Ovary (tissue), 9 donors: ENCODE results near the gene EBF3. TPM values are rescaled to one million over a fixed set of nuclear protein-coding genes. Genes with fewer than 3 reads are reported as not detected.

Experiments
- DNase-seq, 5 donors: peaks; one replicate each; pipeline ENCODE4 v3.0.0-alpha.2; 2019 to 2020
- H3K27ac ChIP-seq, 2 donors: fragments of 200-600 bp; one replicate each; pipeline versions ENCODE4 v1.5.1 to v1.8.0; 2019 to 2022
- H3K27me3 ChIP-seq: fragments of 200-600 bp; one replicate; pipeline ENCODE4 v1.8.0; 2022
- H3K36me3 ChIP-seq: fragments of 200-600 bp; sonication (generic); one replicate; pipeline ENCODE4 v1.5.1; 2019
- H3K4me1 ChIP-seq: one replicate; pipeline ENCODE4 v1.8.1; 2013; ENCODE audit warnings: mild to moderate bottlenecking, moderate library complexity; ENCODE audit not compliant: insufficient read depth
- H3K4me3 ChIP-seq: fragments of 200-600 bp; sonication (generic); one replicate; pipeline ENCODE4 v1.5.1; 2017
- H3K9me3 ChIP-seq, 2 donors: fragments of 200-600 bp in 1 of 2; sonication (generic) in 1 of 2; one replicate each; pipeline versions ENCODE4 v1.5.1 to v1.8.1; 2013 to 2019; ENCODE audit warnings: mild to moderate bottlenecking in 1 of 2, moderate library complexity in 1 of 2
- EP300 ChIP-seq: sonication (generic); formaldehyde crosslinking; IDR thresholded peaks from one replicate; pipeline ENCODE4 v1.6.1; 2017; ENCODE audit warnings: antibody characterized with exemption
- POLR2A ChIP-seq: fragments of 450-650 bp; IDR thresholded peaks from one replicate; pipeline ENCODE4 v1.6.1; 2017; ENCODE audit warnings: antibody characterized with exemption, mild to moderate bottlenecking, moderate library complexity
- WGBS, 3 donors: extraction: QIAGEN DNeasy Blood & Tissue Kit in 1 of 3; methylation state at CpG; one replicate each; pipeline versions ENCODE4 v1.1.5 to v1.1.7; 2013 to 2017; 5-methylcytosine and 5-hydroxymethylcytosine counted together
- intact Hi-C, 4 donors: fragments of 100-400 bp; cut with DNase I; formaldehyde crosslinking; loops; one replicate each; pipeline versions ENCODE4 v1.11.0 to v1.15.1; 2022 to 2023
- polyA plus RNA-seq, 2 donors: library from polyadenylated mRNA; stranded (reverse); fragments of 200-250 nt in 1 of 2; fragments of 350-450 nt in 1 of 2; fragmentation: Illumina TruSeq in 1 of 2; extraction: RNeasy Lipid Tissue Mini Kit (QIAGEN cat#74804) in 1 of 2; gene quantifications; one replicate each; pipeline ENCODE4 v1.2.3, GENCODE V29; 2013 to 2014
- total RNA-seq, 7 donors: library from RNA; depleted of rRNA in 2 of 7; stranded (reverse); fragments of >200 nt in 2 of 7; fragmentation: NEBNext Ultra II Directional in 3 of 7; extraction: Animal tissue kit (Norgen Biotek cat#: 25700) in 3 of 7; gene quantifications; one replicate each; pipeline versions ENCODE4 v1.1.0 to v1.2.4, GENCODE V29; 2016 to 2023
- TF ChIP-seq, protein P1 (sequence below), 3 donors: fragments of 450-650 bp in 2 of 3; fragments of 200-600 bp in 1 of 3; IDR thresholded peaks; one replicate each; pipeline versions ENCODE4 v1.5.1 to v1.8.0; 2016 to 2022; ENCODE audit warnings: antibody characterized with exemption in 3 of 3, mild to moderate bottlenecking in 1 of 3
- donor health status: DM: no; HTN: no; CAD: no; lungs with moderate emphysema.
- donor health status: DM: no; HTN: no; CAD: no.
- donor health status: Bipolar disorder and iron deficiency.
- donor health status: DM: yes; HTN: yes; CAD: no.
- donor health status: DM: no; HTN: no; CAD: no.
- donor health status: DM: yes; HTN: yes; CAD: no.

EBF3 gene
- total and polyA plus RNA-seq, 9 donors = 0.15 to 3.6 (median 0.79) TPM

- TF ChIP-seq POLR2A (no peak), EP300 (no peak)
- TF ChIP-seq, protein P1, sequence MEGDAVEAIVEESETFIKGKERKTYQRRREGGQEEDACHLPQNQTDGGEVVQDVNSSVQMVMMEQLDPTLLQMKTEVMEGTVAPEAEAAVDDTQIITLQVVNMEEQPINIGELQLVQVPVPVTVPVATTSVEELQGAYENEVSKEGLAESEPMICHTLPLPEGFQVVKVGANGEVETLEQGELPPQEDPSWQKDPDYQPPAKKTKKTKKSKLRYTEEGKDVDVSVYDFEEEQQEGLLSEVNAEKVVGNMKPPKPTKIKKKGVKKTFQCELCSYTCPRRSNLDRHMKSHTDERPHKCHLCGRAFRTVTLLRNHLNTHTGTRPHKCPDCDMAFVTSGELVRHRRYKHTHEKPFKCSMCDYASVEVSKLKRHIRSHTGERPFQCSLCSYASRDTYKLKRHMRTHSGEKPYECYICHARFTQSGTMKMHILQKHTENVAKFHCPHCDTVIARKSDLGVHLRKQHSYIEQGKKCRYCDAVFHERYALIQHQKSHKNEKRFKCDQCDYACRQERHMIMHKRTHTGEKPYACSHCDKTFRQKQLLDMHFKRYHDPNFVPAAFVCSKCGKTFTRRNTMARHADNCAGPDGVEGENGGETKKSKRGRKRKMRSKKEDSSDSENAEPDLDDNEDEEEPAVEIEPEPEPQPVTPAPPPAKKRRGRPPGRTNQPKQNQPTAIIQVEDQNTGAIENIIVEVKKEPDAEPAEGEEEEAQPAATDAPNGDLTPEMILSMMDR (IDR thresholded peaks at IDR 0.05) = no peak
- H3K27me3 ChIP-seq = no peaks in the 10 kb centered on the region
- H3K4me1 ChIP-seq = no peaks in the 10 kb centered on the region
- 80 to 86% (median 82%) methylated on average over 2 of the region's 2 CpGs for WGBS, 3 donors
- H3K9me3 ChIP-seq = no peaks in the 10 kb centered on the region
- no peak for DNase-seq
- intact Hi-C loops = no loop called here
- no peaks in the 10 kb centered on the region for H3K36me3 ChIP-seq
- H3K27ac ChIP-seq = no peak overlapping the region
- no peak overlapping the region for H3K4me3 ChIP-seq
Measured at GRCh38 chr10:129914960-129915359, 49.1 kb downstream of the EBF3 start.

- intact Hi-C loops = no loop called here
- 94 to 96% (median 95%) methylated on average over 19 of the region's 19 CpGs for WGBS, 3 donors
- Histone ChIP-seq H3K36me3 (no peaks in the 10 kb centered on the region), H3K27me3 (no peaks in the 10 kb centered on the region), H3K4me1 (no peaks in the 10 kb centered on the region), H3K9me3 (no peaks in the 10 kb centered on the region), H3K27ac (no peak overlapping the region), H3K4me3 (no peak overlapping the region)
- TF ChIP-seq POLR2A (no peak), EP300 (no peak)
- TF ChIP-seq, protein P1 (IDR thresholded peaks at IDR 0.05) = no peak
- DNase-seq = no peak
Measured at GRCh38 chr10:129914153-129914855, 49.8 kb downstream of the EBF3 start.

DNA sequence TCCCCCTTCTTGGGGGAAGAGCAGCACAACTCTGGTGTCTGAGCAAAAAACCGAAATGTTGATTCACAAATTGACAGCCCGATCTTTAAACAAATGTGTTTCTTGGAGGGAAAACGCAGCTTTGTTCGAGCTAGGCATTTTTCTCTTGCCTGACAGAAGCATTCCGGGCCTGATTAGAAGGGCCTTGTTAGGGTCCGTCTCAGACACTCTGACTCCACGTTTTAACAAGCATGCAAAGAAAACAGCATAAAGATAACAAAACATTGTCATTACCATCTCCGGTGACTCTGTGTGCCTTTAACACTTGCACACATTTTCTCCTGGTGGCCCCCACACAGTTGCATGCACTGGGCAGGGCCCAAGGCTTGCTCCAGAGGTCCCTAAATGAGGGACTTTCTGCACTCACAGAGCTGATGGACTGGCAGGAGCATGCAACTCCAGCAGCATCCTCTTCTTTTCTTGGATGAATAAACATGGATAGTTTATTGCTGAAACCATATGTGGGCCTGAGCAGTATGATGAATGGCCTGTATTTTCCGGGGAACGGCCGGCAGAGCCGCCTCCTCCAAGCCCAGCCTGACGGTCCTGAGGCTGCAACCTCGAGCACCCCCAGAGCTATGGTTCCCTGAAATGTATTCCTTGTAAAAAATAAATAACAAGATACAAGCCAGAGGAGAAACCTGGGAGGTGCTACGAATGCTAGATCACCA lies 50.9 kb downstream of the EBF3 start:
- H3K4me1 ChIP-seq = no peaks in the 10 kb centered on the region
- no peaks in the 10 kb centered on the region for H3K36me3 ChIP-seq
- WGBS, 3 donors = 40 to 49% (median 46%) methylated on average over 15 of the region's 15 CpGs
- no peak overlapping the region for H3K27ac ChIP-seq
- H3K27me3 ChIP-seq = no peaks in the 10 kb centered on the region
- H3K4me3 ChIP-seq = no peak overlapping the region
- no peaks in the 10 kb centered on the region for H3K9me3 ChIP-seq
- DNase-seq = no peak
- no peak for TF ChIP-seq POLR2A
- TF ChIP-seq EP300 = no peak
- TF ChIP-seq, protein P1 (IDR thresholded peaks at IDR 0.05) = no peak
- intact Hi-C loops = no loop called here

DNA sequence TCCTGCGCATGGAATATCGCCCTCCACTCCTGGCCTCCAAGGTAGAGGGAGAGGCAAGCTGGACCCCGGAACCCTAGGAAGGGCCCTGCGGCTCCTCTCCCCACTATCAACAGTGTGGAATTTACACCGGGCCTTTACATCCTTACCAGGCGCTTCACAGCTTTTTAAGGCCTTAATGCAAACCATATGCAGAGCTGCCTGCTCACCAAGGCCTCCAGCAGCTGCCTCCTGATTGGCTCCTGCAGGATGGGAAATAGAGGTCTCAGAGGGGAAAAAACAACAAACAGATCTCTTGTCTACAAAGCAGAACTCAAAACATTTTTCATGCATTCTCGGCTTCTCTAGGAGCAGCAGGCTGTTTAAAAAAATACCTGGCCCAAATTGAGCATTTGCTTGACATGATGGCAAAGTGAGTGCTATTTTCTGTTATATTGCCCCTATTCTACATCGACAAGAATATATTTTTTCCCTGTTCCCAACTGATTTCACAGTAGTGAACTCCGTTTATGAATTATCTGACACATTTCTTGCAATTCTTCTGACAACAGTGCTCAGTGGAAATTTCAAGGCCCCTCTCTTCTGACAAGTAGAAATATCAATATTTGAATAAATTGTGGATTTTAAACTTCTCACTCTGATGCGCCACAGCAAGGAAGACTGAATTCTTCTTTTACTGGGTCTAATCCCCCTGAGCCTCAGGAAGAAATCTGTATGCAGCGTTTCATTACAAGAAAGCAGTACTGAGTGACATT lies 51.7 kb downstream of the EBF3 start:
- WGBS, 3 donors = 69 to 78% (median 70%) methylated on average over 11 of the region's 11 CpGs
- DNase-seq = no peak
- intact Hi-C loops = no loop called here

More for the DNA sequence above, 51.7 kb downstream of the EBF3 start:
- Histone ChIP-seq H3K27ac (no peak overlapping the region), H3K4me1 (no peaks in the 10 kb centered on the region), H3K9me3 (no peaks in the 10 kb centered on the region), H3K27me3 (no peaks in the 10 kb centered on the region), H3K36me3 (no peaks in the 10 kb centered on the region), H3K4me3 (no peak overlapping the region)
- TF ChIP-seq, protein P1 (IDR thresholded peaks at IDR 0.05) = no peak
- TF ChIP-seq EP300 = no peak
- TF ChIP-seq POLR2A = no peak
